ENCODE results near the gene DDIT4. TPM values are rescaled to one million over a fixed set of nuclear protein-coding genes. Genes with fewer than 3 reads are reported as not detected.

The DDIT4 gene
- total RNA-seq, 2 donors from 2014 or later: 45.5 to 147 TPM

DNA sequence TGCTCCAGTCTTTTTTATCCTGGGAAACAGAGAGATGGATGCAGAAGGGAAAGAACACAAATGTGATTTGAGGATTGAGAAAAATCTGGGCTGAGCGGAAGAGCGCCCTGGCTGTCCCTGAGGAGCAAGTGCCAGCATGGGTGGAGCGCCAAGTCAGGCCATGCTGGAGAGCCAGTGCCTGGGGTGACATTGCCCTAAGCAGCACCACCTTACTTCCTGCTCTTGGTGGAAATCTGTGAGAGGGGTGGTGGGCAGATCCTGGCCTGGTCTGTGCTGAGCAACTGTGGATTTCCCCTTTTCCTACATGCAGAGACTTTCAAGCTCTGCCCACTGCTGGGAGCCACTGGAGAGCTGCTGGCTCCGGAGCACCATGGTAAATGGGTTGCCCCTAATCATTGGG is 36.9 kb downstream of the DDIT4 start:
- no peak overlapping the region for H3K27ac ChIP-seq
- peak overlapping the region in 1 of 2 donors; percentile 28 for H3K9ac ChIP-seq (ENCODE audit: low read depth in 2 of 2, low read length in 2 of 2)
- H3K9me3 ChIP-seq: no peaks in the 10 kb centered on the region
- intact Hi-C loops (cut with DNase I): no loop called here
- H3K4me3 ChIP-seq: no peak overlapping the region
- peaks cover 23% of the 10 kb centered on the region for H3K4me1 ChIP-seq
- TF ChIP-seq CTCF (IDR thresholded peaks at IDR 0.05): no peak
- no peak for DNase-seq
- H3K36me3 ChIP-seq: no peaks in the 10 kb centered on the region
- no peaks in the 10 kb centered on the region for H3K27me3 ChIP-seq

- H3K9me3 ChIP-seq: no peaks in the 10 kb centered on the region
- intact Hi-C loops (cut with DNase I): no loop called here
- no peaks in the 10 kb centered on the region for H3K36me3 ChIP-seq
- no peak overlapping the region for H3K27ac ChIP-seq
- no peak for TF ChIP-seq CTCF (IDR thresholded peaks at IDR 0.05)
- peaks cover 33% of the 10 kb centered on the region for H3K4me1 ChIP-seq
- DNase-seq: no peak
- H3K9ac ChIP-seq (ENCODE audit: low read depth in 2 of 2, low read length in 2 of 2): no peak overlapping the region
- H3K4me3 ChIP-seq: no peak overlapping the region
- no peaks in the 10 kb centered on the region for H3K27me3 ChIP-seq
Measured at GRCh38 chr10:72311667-72312066, 37.9 kb downstream of the DDIT4 start.

- H3K27ac ChIP-seq: no peak overlapping the region
- H3K4me1 ChIP-seq: peaks cover 36% of the 10 kb centered on the region
- intact Hi-C loops (cut with DNase I): no loop called here
- no peaks in the 10 kb centered on the region for H3K9me3 ChIP-seq
- H3K27me3 ChIP-seq: no peaks in the 10 kb centered on the region
- no peak for DNase-seq
- H3K36me3 ChIP-seq: no peaks in the 10 kb centered on the region
- no peak overlapping the region for H3K4me3 ChIP-seq
- H3K9ac ChIP-seq (ENCODE audit: low read depth in 2 of 2, low read length in 2 of 2): no peak overlapping the region
- no peak for TF ChIP-seq CTCF (IDR thresholded peaks at IDR 0.05)
Measured at GRCh38 chr10:72312865-72313391, 39.2 kb downstream of the DDIT4 start.

- H3K27ac ChIP-seq: no peak overlapping the region
- no peaks in the 10 kb centered on the region for H3K27me3 ChIP-seq
- no peak overlapping the region for H3K9ac ChIP-seq (ENCODE audit: low read depth in 2 of 2, low read length in 2 of 2)
- H3K9me3 ChIP-seq: no peaks in the 10 kb centered on the region
- H3K36me3 ChIP-seq: no peaks in the 10 kb centered on the region
- no peak for TF ChIP-seq CTCF (IDR thresholded peaks at IDR 0.05)
- H3K4me1 ChIP-seq: peaks cover 28% of the 10 kb centered on the region
- intact Hi-C loops (cut with DNase I): no loop called here
- DNase-seq: no peak
- H3K4me3 ChIP-seq: no peak overlapping the region
Measured at GRCh38 chr10:72314263-72314662, 40.5 kb downstream of the DDIT4 start.

DNA sequence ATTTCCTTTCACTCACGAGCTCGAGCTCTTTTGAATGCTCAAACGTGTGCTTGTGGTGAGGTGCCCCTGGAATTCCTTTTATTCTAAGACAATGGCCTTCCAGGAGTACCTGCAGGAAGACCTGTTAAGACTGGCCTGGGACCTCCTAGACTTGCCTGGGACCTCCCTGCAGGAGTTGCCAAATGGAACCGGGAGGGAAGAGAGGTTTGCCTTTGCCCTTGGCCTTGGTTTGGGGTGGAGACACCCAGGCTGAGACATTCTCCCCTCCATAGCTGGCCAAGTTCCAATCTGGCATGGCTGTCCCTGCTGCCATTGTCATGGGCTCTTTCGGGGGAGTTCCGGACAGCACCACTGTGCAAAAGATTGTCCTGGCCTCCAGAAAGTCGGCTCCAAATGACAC is 41.3 kb downstream of the DDIT4 start:
- Histone ChIP-seq H3K4me3 (no peak overlapping the region), H3K27me3 (no peaks in the 10 kb centered on the region), H3K9ac (ENCODE audit: low read depth in 2 of 2, low read length in 2 of 2) (peak overlapping the region in 1 of 2 donors; percentile 4), H3K9me3 (no peaks in the 10 kb centered on the region), H3K27ac (peak overlapping the region; percentile 62), H3K4me1 (peaks cover 25% of the 10 kb centered on the region), H3K36me3 (no peaks in the 10 kb centered on the region)
- no peak for TF ChIP-seq CTCF (IDR thresholded peaks at IDR 0.05)
- intact Hi-C loops (cut with DNase I): no loop called here
- DNase-seq: peak; percentile 46
